Hair follicle dermal papilla cell (primary cell): ENCODE results near the gene MMP28. TPM values are rescaled to one million over a fixed set of nuclear protein-coding genes. Genes with fewer than 3 reads are reported as not detected.

Experiments used
- total RNA-seq: library from RNA; depleted of rRNA; stranded (reverse); fragments of >200 nt; gene quantifications from 2 replicates; pipeline ENCODE4 v1.2.3, GENCODE V29; 2012

MMP28 gene
- 0.16 and 1.2 TPM in 2 replicates for total RNA-seq

GRCh38 chr17:35795007-35795870 is at the start of gene MMP28:
Gene MMP28 (minus strand): TSS chr17:35795641. CDS start chr17:35795377, 264 bp downstream.

DNA sequence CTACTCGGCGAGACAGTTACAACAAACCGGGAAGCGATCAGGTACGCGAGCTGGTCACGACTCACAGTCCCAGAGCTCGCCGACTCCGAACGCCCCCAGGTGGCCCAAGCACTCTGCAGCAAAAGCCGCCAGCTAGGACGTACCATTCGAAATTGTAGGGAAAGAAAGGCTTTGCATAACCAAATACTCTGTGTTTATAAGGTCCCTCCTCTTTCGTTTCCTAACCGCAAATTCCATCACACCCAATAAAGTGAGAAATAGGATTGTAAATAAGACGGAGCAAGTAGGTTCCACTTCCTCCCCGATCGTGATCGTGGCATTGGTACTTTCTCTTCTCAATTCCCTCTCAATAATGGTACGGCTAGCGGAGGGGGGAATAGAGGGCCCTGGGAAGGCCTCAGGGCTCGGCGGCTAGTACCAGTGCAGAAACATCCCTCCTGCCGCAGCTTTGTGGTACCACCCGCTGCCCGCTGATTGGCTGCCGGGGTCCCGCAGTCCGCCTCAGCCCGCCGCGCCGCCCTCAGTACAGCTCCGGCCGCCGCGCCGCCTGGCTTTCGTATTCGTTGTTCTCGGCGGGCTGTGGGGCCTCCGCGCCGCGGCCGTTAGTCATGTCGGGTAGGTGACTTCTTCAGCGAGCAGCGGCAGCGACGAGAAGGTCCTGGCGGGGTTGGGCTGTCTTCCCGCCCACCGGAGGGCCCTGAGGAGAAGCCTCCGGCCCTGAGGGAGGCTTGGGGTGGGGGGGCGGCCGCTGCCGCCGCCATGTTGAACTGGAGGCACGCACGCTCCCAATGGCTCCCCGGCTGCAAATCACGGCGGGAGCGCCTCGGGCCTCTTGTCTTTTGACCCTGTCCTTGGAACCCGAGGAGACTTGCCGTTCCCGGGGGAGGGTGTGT is 13.8 kb upstream of the MMP28 start, which contains the start of gene TAF15:
Gene TAF15, plus strand, starts transcription at position 523 of the 893 bp plus-strand sequence. Its CDS starts 86 bp downstream, at position 609.

DNA sequence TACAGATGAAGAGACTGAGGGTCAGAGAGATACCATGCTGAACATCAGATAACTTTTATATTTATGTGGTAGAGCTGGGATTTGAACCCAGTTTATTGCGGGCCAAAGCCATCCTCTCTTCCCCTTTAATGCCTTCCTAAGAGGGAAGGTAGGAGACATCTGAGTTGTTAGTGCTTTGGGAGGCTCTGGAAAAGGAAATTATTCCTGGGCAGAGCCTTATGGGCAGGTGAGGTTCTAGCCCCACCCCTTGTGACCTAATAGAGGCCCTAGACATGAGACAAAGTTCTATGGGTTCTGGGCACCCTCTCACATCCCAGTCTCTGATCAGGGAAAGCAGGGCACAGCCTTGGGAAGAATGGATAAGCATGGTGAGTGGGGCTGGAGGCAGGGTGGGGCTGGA is 34.9 kb downstream of the MMP28 start, which contains the start of gene C17orf50:
Gene C17orf50, plus strand, starts transcription at position 301 of the 400 bp plus-strand sequence. Its CDS starts 55 bp downstream, at position 356.

DNA sequence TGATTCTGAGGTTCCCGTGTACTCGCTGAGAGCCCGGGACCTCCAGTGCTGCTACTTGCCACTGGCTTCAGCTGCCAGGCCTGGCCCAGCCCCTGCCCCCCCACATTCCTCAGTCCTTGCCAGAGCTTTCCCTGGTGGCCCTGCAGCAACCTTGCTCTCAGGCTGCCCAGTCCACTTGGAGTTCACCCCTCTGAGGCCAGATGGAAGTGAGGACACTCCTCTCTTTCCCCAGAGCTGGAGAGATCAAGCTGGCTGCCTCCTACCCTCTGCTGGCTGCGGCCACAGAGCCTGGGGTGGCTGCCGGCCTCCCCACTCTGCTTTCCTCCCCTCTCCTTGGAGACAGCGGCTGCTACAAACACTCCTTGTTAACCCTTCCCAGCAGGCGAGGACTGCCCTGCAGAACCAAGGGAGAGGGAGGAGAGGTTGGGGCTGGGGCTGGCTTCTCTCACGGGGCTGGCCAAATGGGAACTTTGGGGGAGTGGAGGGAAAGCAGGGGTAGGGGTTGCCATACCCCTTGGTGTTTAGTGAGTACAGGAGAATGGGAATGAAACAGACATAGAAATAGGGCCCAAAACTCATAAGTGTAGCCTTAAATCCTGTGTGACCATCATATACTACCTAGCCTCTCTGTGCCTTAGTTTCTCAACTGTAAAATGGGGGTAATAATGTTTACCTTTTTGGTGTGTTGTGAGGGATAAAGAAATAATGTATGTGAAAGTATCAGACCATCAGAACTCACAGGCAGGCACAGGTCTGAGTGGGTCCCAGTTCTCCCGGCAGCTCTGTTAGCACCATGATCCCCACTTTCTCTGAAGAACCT is 42.3 kb downstream of the MMP28 start, which contains the start of gene GAS2L2:
Gene GAS2L2, minus strand, starts transcription at position 295 of the 820 bp plus-strand sequence. CDS start 389 bp downstream, outside the sequence.

DNA sequence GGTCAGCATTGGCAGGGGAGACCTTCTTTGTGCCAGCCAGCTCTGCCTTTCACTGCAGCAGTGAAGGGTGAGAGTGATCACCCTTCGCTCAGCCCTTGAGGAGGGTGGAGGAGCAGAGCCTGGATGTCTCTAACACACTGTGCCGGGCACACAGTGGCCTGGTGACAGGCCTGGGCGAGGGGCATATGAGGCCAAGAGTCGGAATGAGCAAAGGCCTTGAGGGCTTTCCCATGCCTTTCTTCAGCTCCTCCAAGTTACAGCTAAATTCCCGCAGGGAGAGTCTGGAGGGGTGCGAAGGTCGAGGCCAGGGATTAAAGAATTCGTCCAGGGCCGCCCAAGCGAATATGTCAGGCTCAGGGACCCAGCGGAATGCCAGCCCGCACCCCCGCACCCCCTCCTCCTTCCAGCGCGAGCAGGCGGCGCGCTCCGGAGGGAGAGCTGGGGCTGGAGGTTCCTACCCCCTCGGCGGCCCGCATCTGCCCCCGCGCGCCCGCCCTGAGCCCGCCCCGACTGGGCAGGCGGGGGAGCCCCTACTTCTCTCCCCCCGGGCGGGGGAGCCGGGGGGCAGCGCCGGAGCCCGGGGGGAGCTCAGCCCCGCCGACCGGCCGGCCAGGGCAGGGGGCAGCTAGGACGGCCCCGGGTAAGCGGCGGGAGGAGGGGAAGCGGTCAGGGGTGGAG is 64.1 kb downstream of the MMP28 start, which contains the start of gene RASL10B:
Gene RASL10B, plus strand, starts transcription at position 401 of the 678 bp plus-strand sequence. CDS start 3,546 bp downstream, outside the sequence.

Other genes with a start within 250 kb of the MMP28 start
- gene SLFN14, start 234.8 kb downstream of the MMP28 start, total RNA-seq, result not detected in 2 replicates
- 5.4 and 6.6 TPM in 2 replicates for gene PEX12, start 217.1 kb downstream of the MMP28 start, total RNA-seq
- 101 and 111 TPM in 2 replicates for gene AP2B1, start 208.3 kb downstream of the MMP28 start, total RNA-seq
- gene RASL10B, start 64.0 kb downstream of the MMP28 start, total RNA-seq, result 0.85 and 0.97 TPM in 2 replicates
- not detected in 2 replicates for gene GAS2L2, start 42.4 kb downstream of the MMP28 start, total RNA-seq
- gene C17orf50, start 34.8 kb downstream of the MMP28 start, total RNA-seq, result not detected in 2 replicates
- 31.9 and 44.0 TPM in 2 replicates for gene TAF15, start 13.8 kb upstream of the MMP28 start, total RNA-seq
- not detected in 2 replicates for gene HEATR9, start 73.2 kb upstream of the MMP28 start, total RNA-seq
- 0.16 TPM in 1 of 2 replicates, not detected in the other for gene CCL5, start 84.7 kb upstream of the MMP28 start, total RNA-seq
- not detected in 2 replicates for gene RDM1, start 135.1 kb upstream of the MMP28 start, total RNA-seq
- gene LYZL6, start 148.1 kb upstream of the MMP28 start, total RNA-seq, result not detected in 2 replicates
- gene CCL16, start 185.9 kb upstream of the MMP28 start, total RNA-seq, result not detected in 2 replicates
- gene CCL14, start 191.1 kb upstream of the MMP28 start, total RNA-seq, result not detected in 2 replicates
- not detected in 2 replicates for gene CCL15, start 205.9 kb upstream of the MMP28 start, total RNA-seq
- not detected in 2 replicates for gene CCL23, start 222.3 kb upstream of the MMP28 start, total RNA-seq